ENCODE results near the gene COX14. TPM values are rescaled to one million over a fixed set of nuclear protein-coding genes. Genes with fewer than 3 reads are reported as not detected.
A peak's percentile ranks its signal among the peaks of the same experiment; 100 is the strongest.

Gene COX14
- total and polyA plus RNA-seq, 10 of the 15 experiments (the other 5 are each of a cell fraction or from before 2014, with no cell fraction given), result 44.6 to 361 (median 120) TPM

GRCh38 chr12:50086148-50086547 is 25.9 kb upstream of the COX14 start:
- Histone ChIP-seq H3K4me3 (peak overlapping the region; percentile 76), H3K27me3 (replicated peaks in 1 of 2; ENCODE audit: control insufficient read depth in 2 of 2, insufficient read depth in 2 of 2, low read length in 1 of 2) (no peaks in the 10 kb centered on the region), H3K9me3 (replicated peaks; ENCODE audit: control insufficient read depth, insufficient read depth, low read length) (no peaks in the 10 kb centered on the region), H3K9ac (ENCODE audit: control insufficient read depth, insufficient read depth, low read length) (no peak overlapping the region), H4K20me1 (ENCODE audit: control insufficient read depth, insufficient read depth) (0 out of 2 replicates have a peak, but pooled peaks cover 4% of the 10 kb centered on the region), H3K4me1 (ENCODE audit: control insufficient read depth, insufficient read depth, low read length) (no peaks in the 10 kb centered on the region), H3K79me2 (ENCODE audit: control insufficient read depth, insufficient read depth, low read length) (peaks cover 9% of the 10 kb centered on the region), H3K36me3 (ENCODE audit: control insufficient read depth in 2 of 2, insufficient read depth in 2 of 2, low read length in 1 of 2) (peaks cover 0 to 20% of the 10 kb centered on the region in 2 experiments), H3K27ac (ENCODE audit: control insufficient read depth, insufficient read depth) (no peak overlapping the region), H3K4me2 (ENCODE audit: control insufficient read depth, insufficient read depth) (peak overlapping the region; percentile 19), H2AFZ (ENCODE audit: control insufficient read depth, low read depth, low read length) (no peak overlapping the region)
- ATAC-seq, result no peak
- ChIA-PET RAD21 (ENCODE audit: unreplicated experiment) (interaction anchor here (1.2 to 3.5 kb wide), 4 partner anchors 25 to 90 kb away, joined by 3 to 66 read pairs (median 8); partner anchors contain the start of genes COX14 and RACGAP1), SMC1A (ENCODE audit: uncharacterized antibody, unreplicated experiment) (interaction anchor here (0.7 to 2.8 kb wide), 4 partner anchors 25 to 90 kb away, joined by 3 to 32 read pairs (median 4); partner anchors contain the start of gene COX14), POLR2A (interaction anchor here (0.5 to 2.3 kb wide), 5 partner anchors 25 to 87 kb away, joined by 3 to 39 read pairs (median 5); partner anchors contain the start of genes CERS5 and COX14), CTCF (interaction anchor here (1.7 to 9.0 kb wide), 11 partner anchors 8 to 229 kb away, joined by 6 to 250 read pairs (median 13); partner anchors contain the start of genes CERS5, COX14 and RACGAP1)
- TF ChIP-seq FOS (IDR thresholded peaks at IDR 0.05; ENCODE audit: borderline replicate concordance, extremely low read depth, insufficient read length) (no peak), CEBPZ (IDR thresholded peaks at IDR 0.05; ENCODE audit: low read depth, low read length) (no peak), CEBPB (IDR thresholded peaks at IDR 0.05; ENCODE audit: borderline replicate concordance in 1 of 2, low read depth in 2 of 2, low read length in 2 of 2) (no peak), MTA2 (IDR thresholded peaks at IDR 0.05; ENCODE audit: low read depth) (no peak), HDAC2 (IDR thresholded peaks at IDR 0.05) (no peak), GATAD2B (conservative IDR thresholded peaks at IDR 0.05; ENCODE audit: low read depth) (no peak), CREB1 (IDR thresholded peaks at IDR 0.05; ENCODE audit: low read depth) (no peak)
- TF ChIP-seq, protein P1, sequence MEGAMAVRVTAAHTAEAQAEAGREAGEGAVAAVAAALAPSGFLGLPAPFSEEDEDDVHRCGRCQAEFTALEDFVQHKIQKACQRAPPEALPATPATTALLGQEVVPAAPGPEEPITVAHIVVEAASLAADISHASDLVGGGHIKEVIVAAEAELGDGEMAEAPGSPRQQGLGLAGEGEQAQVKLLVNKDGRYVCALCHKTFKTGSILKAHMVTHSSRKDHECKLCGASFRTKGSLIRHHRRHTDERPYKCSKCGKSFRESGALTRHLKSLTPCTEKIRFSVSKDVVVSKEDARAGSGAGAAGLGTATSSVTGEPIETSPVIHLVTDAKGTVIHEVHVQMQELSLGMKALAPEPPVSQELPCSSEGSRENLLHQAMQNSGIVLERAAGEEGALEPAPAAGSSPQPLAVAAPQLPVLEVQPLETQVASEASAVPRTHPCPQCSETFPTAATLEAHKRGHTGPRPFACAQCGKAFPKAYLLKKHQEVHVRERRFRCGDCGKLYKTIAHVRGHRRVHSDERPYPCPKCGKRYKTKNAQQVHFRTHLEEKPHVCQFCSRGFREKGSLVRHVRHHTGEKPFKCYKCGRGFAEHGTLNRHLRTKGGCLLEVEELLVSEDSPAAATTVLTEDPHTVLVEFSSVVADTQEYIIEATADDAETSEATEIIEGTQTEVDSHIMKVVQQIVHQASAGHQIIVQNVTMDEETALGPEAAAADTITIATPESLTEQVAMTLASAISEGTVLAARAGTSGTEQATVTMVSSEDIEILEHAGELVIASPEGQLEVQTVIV (IDR thresholded peaks at IDR 0.05; ENCODE audit: borderline replicate concordance, partially characterized antibody), result no peak
- BruUV-seq (replicated peaks), result no TSS peak
- in situ Hi-C loops (cut with MboI), result no loop called here
- FAIRE-seq, result no peak
- WGBS (ENCODE audit: insufficient coverage, insufficient replicate concordance, low lambda C conversion rate, missing lambda C conversion rate), result 85% methylated on average over 5 of the region's 5 CpGs
- DNase-seq (ENCODE audit: low read depth, low spot score), result no peak
- intact Hi-C loops (cut with micrococcal nuclease; ENCODE audit: unreplicated experiment), result no loop called here
